DOHH2 (cell line): ENCODE results near the gene XPC.

Source experiments
- H3F3A ChIP-seq: fragments of 200-600 bp; sonication (generic), shearing (Covaris generic); 2 replicates; pipeline ENCODE4 v1.6.0; 2016; ENCODE audit warnings: antibody characterized with exemption, mild to moderate bottlenecking; ENCODE audit not compliant: control insufficient read depth, insufficient read depth
- H3K27ac ChIP-seq: fragments of 200-600 bp; sonication (generic); 2 replicates; pipeline ENCODE4 v1.5.1; 2014; ENCODE audit warnings: low read depth, mild to moderate bottlenecking, low read length, moderate library complexity
- H3K27me3 ChIP-seq: fragments of 200-600 bp; sonication (generic); 2 replicates; pipeline ENCODE4 v1.6.1; 2014; ENCODE audit warnings: mild to moderate bottlenecking, low read length, mixed read lengths; ENCODE audit not compliant: control insufficient read depth
- H3K36me3 ChIP-seq: fragments of 200-600 bp; sonication (generic); 2 replicates; pipeline ENCODE4 v1.6.1; 2014; ENCODE audit warnings: mild to moderate bottlenecking, low read length, moderate library complexity, mixed read lengths; ENCODE audit not compliant: control insufficient read depth
- H3K4me1 ChIP-seq: fragments of 200-600 bp; sonication (generic); 2 replicates; pipeline ENCODE4 v1.6.1; 2014; ENCODE audit warnings: mild to moderate bottlenecking, low read length, mixed read lengths; ENCODE audit not compliant: control insufficient read depth
- H3K4me2 ChIP-seq: fragments of 200-600 bp; sonication (generic); 2 replicates; pipeline ENCODE4 v1.6.0; 2014; ENCODE audit warnings: mild to moderate bottlenecking, low read length, moderate library complexity
- H3K4me3 ChIP-seq: fragments of 200-600 bp; sonication (generic); 2 replicates; pipeline ENCODE4 v1.5.1; 2014; ENCODE audit warnings: mild to moderate bottlenecking, low read length, mixed read lengths
- H3K79me2 ChIP-seq: fragments of 200-600 bp; sonication (generic); 2 replicates; pipeline ENCODE4 v1.6.1; 2014; ENCODE audit warnings: mild to moderate bottlenecking, low read length, mixed read lengths; ENCODE audit not compliant: control insufficient read depth
- H3K9me2 ChIP-seq: fragments of 200-600 bp; sonication (generic); replicated peaks from 2 replicates; pipeline ENCODE4 v1.6.1; 2014; ENCODE audit warnings: mild to moderate bottlenecking, low read length, mixed read lengths; ENCODE audit not compliant: control insufficient read depth
- H3K9me3 ChIP-seq: fragments of 200-600 bp; sonication (generic); 2 replicates; pipeline ENCODE4 v1.6.1; 2014; ENCODE audit warnings: antibody characterized with exemption, low read length, mixed read lengths; ENCODE audit not compliant: control insufficient read depth, insufficient read depth
- H4K20me1 ChIP-seq: fragments of 200-600 bp; sonication (generic); 2 replicates; pipeline ENCODE4 v1.6.0; 2014; ENCODE audit warnings: low read depth, mild to moderate bottlenecking, antibody characterized with exemption, low read length, moderate library complexity; ENCODE audit not compliant: control insufficient read depth, insufficient read depth
- CTCF ChIP-seq: fragments of 200-600 bp; sonication (generic); IDR thresholded peaks from one replicate; pipeline ENCODE4 v1.5.1; 2014; ENCODE audit warnings: antibody characterized with exemption, mild to moderate bottlenecking, low read depth, low read length; ENCODE audit not compliant: poor library complexity, severe bottlenecking
- EZH2phosphoT487 ChIP-seq: fragments of 200-600 bp; sonication (generic); IDR thresholded peaks from 2 replicates; pipeline ENCODE4 v1.6.1; 2017; ENCODE audit warnings: borderline replicate concordance, mild to moderate bottlenecking, antibody characterized with exemption, low read length, moderate library complexity, mixed read lengths

XPC gene

GRCh38 chr3:14150491-14151230, 27.7 kb downstream of the XPC start:
- Histone ChIP-seq H3K79me2 (0 out of 2 replicates have a peak, but pooled peaks cover 2% of the 10 kb centered on the region), H3K27me3 (no peaks in the 10 kb centered on the region), H3K9me2 (no peaks in the 10 kb centered on the region), H3K4me1 (no peaks in the 10 kb centered on the region), H4K20me1 (no peaks in the 10 kb centered on the region), H3K4me3 (no peak overlapping the region), H3K27ac (no peak overlapping the region), H3K36me3 (peaks cover 62% of the 10 kb centered on the region), H3F3A (no peaks in the 10 kb centered on the region), H3K4me2 (no peak overlapping the region), H3K9me3 (no peaks in the 10 kb centered on the region)
- TF ChIP-seq CTCF (no peak), EZH2phosphoT487 (no peak)

- no peaks in the 10 kb centered on the region for H3K4me1 ChIP-seq
- no peaks in the 10 kb centered on the region for H4K20me1 ChIP-seq
- no peak overlapping the region for H3K4me3 ChIP-seq
- H3K27ac ChIP-seq = no peak overlapping the region
- no peaks in the 10 kb centered on the region for H3K9me3 ChIP-seq
- H3K79me2 ChIP-seq = 0 out of 2 replicates have a peak, but pooled peaks cover 2% of the 10 kb centered on the region
- TF ChIP-seq EZH2phosphoT487 (no peak), CTCF (no peak)
- peaks cover 66% of the 10 kb centered on the region for H3K36me3 ChIP-seq
- H3K27me3 ChIP-seq = no peaks in the 10 kb centered on the region
- H3K4me2 ChIP-seq = no peak overlapping the region
- no peaks in the 10 kb centered on the region; the same call in 1 of the 2 replicates for H3F3A ChIP-seq
- no peaks in the 10 kb centered on the region for H3K9me2 ChIP-seq
Measured at GRCh38 chr3:14150078-14150477, 28.3 kb downstream of the XPC start.

- Histone ChIP-seq H4K20me1 (no peaks in the 10 kb centered on the region), H3K36me3 (peaks cover 59% of the 10 kb centered on the region), H3F3A (peaks cover 2% of the 10 kb centered on the region), H3K4me3 (no peak overlapping the region), H3K27ac (no peak overlapping the region), H3K4me2 (no peak overlapping the region), H3K9me3 (no peaks in the 10 kb centered on the region), H3K79me2 (no peaks in the 10 kb centered on the region), H3K4me1 (no peaks in the 10 kb centered on the region), H3K9me2 (no peaks in the 10 kb centered on the region), H3K27me3 (no peaks in the 10 kb centered on the region)
- TF ChIP-seq CTCF (no peak), EZH2phosphoT487 (no peak)
Measured at GRCh38 chr3:14148041-14148985, 30.1 kb downstream of the XPC start.
